NCI-H1105 treated with DMSO at 0.1 percent for 48 hours (cell line): ENCODE results near the gene DND1.
"Not testable (repeated sequence)": the region's sequence is repeated elsewhere in the genome, so short reads cannot be mapped to it uniquely, and the experiment has no call there.

Experiments
- DNase-seq: peaks from one replicate; lab custom pipeline; 2025; lab: John Stamatoyannopoulos, UW

The DND1 gene

GRCh38 chr5:140673187-140673976 is at the start of gene DND1:
Gene DND1 (minus strand): TSS chr5:140673576. CDS start chr5:140673542, 34 bp downstream.
- no peak for DNase-seq

- not testable (repeated sequence) for DNase-seq
These were observed 48.0 kb upstream of the DND1 start for GRCh38 chr5:140721395-140721794.

- not testable (repeated sequence) for DNase-seq
These were observed 47.4 kb upstream of the DND1 start for GRCh38 chr5:140720738-140721137.

GRCh38 chr5:140718266-140718592 is 44.9 kb upstream of the DND1 start:
- DNase-seq = no peak

GRCh38 chr5:140716238-140716637 is 42.9 kb upstream of the DND1 start:
- not testable (repeated sequence) for DNase-seq

GRCh38 chr5:140713562-140714094 is 40.3 kb upstream of the DND1 start:
- no peak for DNase-seq

GRCh38 chr5:140711794-140712193 is 38.4 kb upstream of the DND1 start:
- DNase-seq = no peak

GRCh38 chr5:140710899-140711552 is 37.6 kb upstream of the DND1 start:
- no peak for DNase-seq

GRCh38 chr5:140708787-140709186 is 35.4 kb upstream of the DND1 start:
- not testable (repeated sequence) for DNase-seq

- DNase-seq = no peak
These were observed 34.4 kb upstream of the DND1 start for GRCh38 chr5:140707812-140708211.

GRCh38 chr5:140700177-140701144 is 27.1 kb upstream of the DND1 start, which contains the start of gene ZMAT2:
Gene ZMAT2 (plus strand): TSS chr5:140700447. CDS start chr5:140700461, 14 bp downstream.
- peak; percentile 90 for DNase-seq

GRCh38 chr5:140696891-140697492 is 23.6 kb upstream of the DND1 start:
- DNase-seq = no peak

GRCh38 chr5:140694276-140694675 is 20.9 kb upstream of the DND1 start:
- no peak for DNase-seq

- DNase-seq = peak; percentile 82
These were observed 17.9 kb upstream of the DND1 start, which contains the start of the genes HARS1 and HARS2 for GRCh38 chr5:140690941-140691924. Gene HARS1 (minus strand): TSS chr5:140691370. CDS start chr5:140691304, 66 bp downstream. Gene HARS2 (plus strand): TSS chr5:140691455. CDS start chr5:140691649, 194 bp downstream.

- DNase-seq = no peak
These were observed 17.1 kb upstream of the DND1 start for GRCh38 chr5:140690376-140690932.

- DNase-seq = no peak
These were observed 5.6 kb upstream of the DND1 start for GRCh38 chr5:140678993-140679392.

- no peak for DNase-seq
These were observed 4.6 kb upstream of the DND1 start for GRCh38 chr5:140677947-140678346.

GRCh38 chr5:140674629-140675028 is 1.3 kb upstream of the DND1 start:
- DNase-seq = no peak

- no peak for DNase-seq
These were observed 835 bp upstream of the DND1 start for GRCh38 chr5:140674211-140674610.
